AG09319 (cell line): Measurements from ENCODE around the gene MGAM2.

Experiments
- DNase-seq: peaks from one replicate; pipeline ENCODE4 v3.0.0-alpha.2; 2010; ENCODE audit warnings: low read depth; ENCODE audit errors: extremely low read depth
- TF ChIP-seq, protein P1 (sequence below): IDR thresholded peaks from 2 replicates; pipeline ENCODE4 v1.5.1; 2011; ENCODE audit warnings: low read depth, mild to moderate bottlenecking, inconsistent platforms, low read length, moderate library complexity

The MGAM2 gene

GRCh38 chr7:142139597-142140400 is 28.3 kb downstream of the MGAM2 start:
- DNase-seq: no peak
- TF ChIP-seq, protein P1, sequence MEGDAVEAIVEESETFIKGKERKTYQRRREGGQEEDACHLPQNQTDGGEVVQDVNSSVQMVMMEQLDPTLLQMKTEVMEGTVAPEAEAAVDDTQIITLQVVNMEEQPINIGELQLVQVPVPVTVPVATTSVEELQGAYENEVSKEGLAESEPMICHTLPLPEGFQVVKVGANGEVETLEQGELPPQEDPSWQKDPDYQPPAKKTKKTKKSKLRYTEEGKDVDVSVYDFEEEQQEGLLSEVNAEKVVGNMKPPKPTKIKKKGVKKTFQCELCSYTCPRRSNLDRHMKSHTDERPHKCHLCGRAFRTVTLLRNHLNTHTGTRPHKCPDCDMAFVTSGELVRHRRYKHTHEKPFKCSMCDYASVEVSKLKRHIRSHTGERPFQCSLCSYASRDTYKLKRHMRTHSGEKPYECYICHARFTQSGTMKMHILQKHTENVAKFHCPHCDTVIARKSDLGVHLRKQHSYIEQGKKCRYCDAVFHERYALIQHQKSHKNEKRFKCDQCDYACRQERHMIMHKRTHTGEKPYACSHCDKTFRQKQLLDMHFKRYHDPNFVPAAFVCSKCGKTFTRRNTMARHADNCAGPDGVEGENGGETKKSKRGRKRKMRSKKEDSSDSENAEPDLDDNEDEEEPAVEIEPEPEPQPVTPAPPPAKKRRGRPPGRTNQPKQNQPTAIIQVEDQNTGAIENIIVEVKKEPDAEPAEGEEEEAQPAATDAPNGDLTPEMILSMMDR: no peak

GRCh38 chr7:142140401-142140959 is 29.0 kb downstream of the MGAM2 start:
- DNase-seq: no peak
- TF ChIP-seq, protein P1: no peak

- TF ChIP-seq, protein P1: no peak
- DNase-seq: no peak
These were observed 31.2 kb downstream of the MGAM2 start for GRCh38 chr7:142142702-142143101.

- TF ChIP-seq, protein P1: no peak
- no peak for DNase-seq
These were observed 34.6 kb downstream of the MGAM2 start for GRCh38 chr7:142146124-142146523.

- TF ChIP-seq, protein P1: no peak
- DNase-seq: no peak
These were observed 38.8 kb downstream of the MGAM2 start for GRCh38 chr7:142150356-142150755.

DNA sequence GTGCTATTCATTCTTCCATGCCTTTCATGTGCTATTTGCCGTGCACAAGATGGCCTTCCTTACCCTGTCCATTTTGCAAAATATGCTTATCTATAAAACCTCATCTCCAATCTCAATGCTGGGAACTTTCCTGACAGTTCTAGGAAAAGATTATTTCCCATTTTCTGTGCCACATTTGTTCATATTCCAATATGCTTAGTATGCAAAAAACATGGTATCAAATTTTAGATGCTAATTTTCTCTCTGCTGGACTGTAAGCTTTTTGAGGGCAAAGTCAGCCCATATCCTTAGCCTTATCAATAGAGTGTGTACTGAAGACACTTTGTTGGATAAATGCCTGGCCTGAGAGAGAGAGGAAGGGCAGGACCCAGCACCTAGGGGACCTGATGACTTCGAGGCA is 39.4 kb downstream of the MGAM2 start:
- DNase-seq: no peak
- TF ChIP-seq, protein P1: no peak

DNA sequence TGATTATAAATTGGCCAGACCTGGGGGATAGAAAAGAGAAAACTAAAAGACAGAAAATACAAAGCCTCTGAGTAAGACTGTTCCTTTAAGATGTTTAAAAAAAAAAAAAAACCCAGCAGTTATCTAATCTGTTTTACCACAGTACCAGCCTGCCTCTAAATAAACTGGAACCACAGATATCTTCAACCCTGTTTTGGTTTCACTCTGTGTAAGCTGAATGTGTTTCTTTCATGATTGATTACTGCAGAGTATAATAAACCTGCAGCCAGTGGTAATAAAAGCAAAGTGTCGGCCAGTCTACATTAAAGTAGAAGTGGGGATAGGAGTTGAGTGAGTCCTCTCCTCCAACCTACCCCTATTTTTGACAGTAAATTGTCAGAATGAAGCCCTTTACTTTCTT is 40.6 kb downstream of the MGAM2 start:
- DNase-seq: no peak
- TF ChIP-seq, protein P1: no peak
